B cell (primary cell): ENCODE measurements around the gene CHCHD6. TPM values are rescaled to one million over a fixed set of nuclear protein-coding genes. Genes with fewer than 3 reads are reported as not detected.

ENCODE experiments used
- ATAC-seq: fragments of 200-7000 bp; cut with Tn5 transposase; one replicate; pipeline ENCODE4 v1.10.0; 2021; ENCODE audit warnings: low read depth, mild to moderate bottlenecking, moderate number of reproducible peaks, moderate library complexity
- CTCF ChIA-PET: fragments of 350-600 bp; sonication (Branson Sonifier 250); formaldehyde crosslinking; loops from one replicate; lab custom pipeline; 2021; ENCODE audit warnings: antibody characterized with exemption, inconsistent platforms; lab: Charles Lee
- POLR2A ChIA-PET: fragments of 350-600 bp; sonication (Branson Sonifier 250); formaldehyde crosslinking; loops from one replicate; lab custom pipeline; 2021; ENCODE audit warnings: antibody characterized with exemption; lab: Charles Lee
- DNase-seq: peaks from one replicate; pipeline ENCODE4 v3.0.0; 2013
- H2AFZ ChIP-seq: 2 replicates; pipeline ENCODE4 v1.6.1; 2012; ENCODE audit warnings: mild to moderate bottlenecking, low read depth, low read length; ENCODE audit not compliant: insufficient read depth, poor library complexity, severe bottlenecking
- H3K27ac ChIP-seq, 2 donors: 1 replicate in 1 of 2; 2 replicates in 1 of 2; pipeline ENCODE4 v1.5.1; 2012 to 2013; ENCODE audit warnings: low read length in 2 of 2, mild to moderate bottlenecking in 2 of 2, moderate library complexity in 1 of 2
- H3K27me3 ChIP-seq, 4 experiments: fragments of 200-600 bp in 1 of 4; sonication (generic) in 1 of 4; replicated peaks in 1 of 4; 1 replicate in 2 of 4; 2 replicates in 2 of 4; pipeline versions ENCODE4 v1.6.1 to v1.7.0; 2013 to 2016; ENCODE audit warnings: low read length in 3 of 4, mild to moderate bottlenecking in 2 of 4, mixed read lengths in 1 of 4, moderate library complexity in 1 of 4; ENCODE audit not compliant: insufficient read depth in 4 of 4, control insufficient read depth in 3 of 4; ENCODE audit errors: control extremely low read depth in 1 of 4
- H3K36me3 ChIP-seq, 2 experiments: replicated peaks in 1 of 2; 1 replicate in 1 of 2; 2 replicates in 1 of 2; pipeline versions ENCODE4 v1.6.1 to v1.7.1; 2013; ENCODE audit warnings: low read length in 1 of 2; ENCODE audit not compliant: insufficient read depth in 2 of 2, control insufficient read depth in 1 of 2; ENCODE audit errors: control extremely low read depth in 1 of 2, extremely low read depth in 1 of 2
- H3K4me1 ChIP-seq, 2 donors: fragments of 200-600 bp in 1 of 2; sonication (generic) in 1 of 2; 1 replicate in 1 of 2; 2 replicates in 1 of 2; pipeline versions ENCODE4 v1.5.1 to v1.6.1; 2013 to 2017; ENCODE audit warnings: low read length in 2 of 2; ENCODE audit not compliant: control insufficient read depth in 2 of 2, insufficient read depth in 2 of 2
- H3K4me2 ChIP-seq: replicated peaks from 2 replicates; pipeline ENCODE3; 2012; ENCODE audit warnings: mild to moderate bottlenecking, low read depth, low read length; ENCODE audit not compliant: poor library complexity, severe bottlenecking
- H3K4me3 ChIP-seq, 5 experiments: fragments of 200-600 bp in 1 of 5; sonication (generic) in 1 of 5; 1 replicate in 3 of 5; 2 replicates in 2 of 5; pipeline versions ENCODE4 v1.5.1 to v1.7.0; 2011 to 2016; ENCODE audit warnings: low read length in 4 of 5, mild to moderate bottlenecking in 4 of 5, low read depth in 2 of 5, control low read depth in 1 of 5, moderate library complexity in 1 of 5; ENCODE audit not compliant: insufficient read depth in 1 of 5; ENCODE audit errors: control extremely low read depth in 1 of 5, extremely low read depth in 1 of 5
- H3K79me2 ChIP-seq: fragments of 200-600 bp; sonication (generic); one replicate; pipeline ENCODE4 v1.6.0; 2016; ENCODE audit warnings: low read length; ENCODE audit not compliant: control insufficient read depth, insufficient read depth
- H3K9ac ChIP-seq: fragments of 200-600 bp; sonication (generic); 2 replicates; pipeline ENCODE4 v1.6.1; 2017; ENCODE audit warnings: mild to moderate bottlenecking, low read length, moderate library complexity
- H3K9me3 ChIP-seq, 3 donors: one replicate each; pipeline versions ENCODE4 v1.6.1 to v1.7.1; 2013; ENCODE audit warnings: low read length in 2 of 3; ENCODE audit not compliant: control insufficient read depth in 2 of 3, insufficient read depth in 1 of 3; ENCODE audit errors: control extremely low read depth in 1 of 3
- H4K20me1 ChIP-seq: 2 replicates; pipeline ENCODE4 v1.6.0; 2012; ENCODE audit warnings: mild to moderate bottlenecking, low read length; ENCODE audit not compliant: insufficient read depth, control insufficient read depth, poor library complexity, severe bottlenecking
- H3K27ac Mint-ChIP-seq: one replicate; pipeline ENCODE4 v1.8.0; 2021; ENCODE audit warnings: mixed read lengths
- H3K27me3 Mint-ChIP-seq: one replicate; pipeline ENCODE4 v1.8.0; 2021; ENCODE audit warnings: mixed read lengths
- H3K4me1 Mint-ChIP-seq: one replicate; pipeline ENCODE4 v1.8.0; 2021; ENCODE audit warnings: mixed read lengths
- H3K4me3 Mint-ChIP-seq: one replicate; pipeline ENCODE4 v1.8.0; 2021; ENCODE audit warnings: mixed read lengths
- H3K9me3 Mint-ChIP-seq: one replicate; pipeline ENCODE4 v1.8.0; 2022; ENCODE audit warnings: mixed read lengths; ENCODE audit not compliant: insufficient read depth
- CTCF ChIP-seq: fragments of 200-600 bp; IDR thresholded peaks from one replicate; pipeline ENCODE4 v1.8.0; 2022; ENCODE audit warnings: antibody characterized with exemption, mild to moderate bottlenecking
- EZH2 ChIP-seq: IDR thresholded peaks from 2 replicates; pipeline ENCODE4 v1.6.1; 2012; ENCODE audit warnings: borderline replicate concordance, low read depth, mild to moderate bottlenecking, moderate library complexity, low read length; ENCODE audit not compliant: insufficient read depth, poor library complexity, severe bottlenecking
- WGBS: methylation state at CpG from one replicate; pipeline ENCODE4 v1.1.5; 2013; ENCODE audit warnings: missing lambda C conversion rate; ENCODE audit not compliant: insufficient coverage; 5-methylcytosine and 5-hydroxymethylcytosine counted together
- intact Hi-C: fragments of 100-400 bp; cut with micrococcal nuclease; formaldehyde crosslinking; loops from one replicate; pipeline ENCODE4 v1.10.0; 2022
- polyA plus RNA-seq: library from polyadenylated mRNA; depleted of rRNA; stranded (reverse); fragments of >200 nt; gene quantifications from 2 replicates; pipeline ENCODE4 v1.2.3, GENCODE V29; 2012
- total RNA-seq, 2 donors: library from RNA; stranded (reverse); fragments of 120-200 nt in 1 of 2; gene quantifications; 1 replicate in 1 of 2; 2 replicates in 1 of 2; pipeline versions ENCODE4 v1.2.3 to v1.2.4, GENCODE V29; 2013 to 2022

CHCHD6 gene
- total and polyA plus RNA-seq, 2 donors (not counting 1 experiment from before 2014, with no cell fraction given), result 8.0 to 13.5 TPM

- intact Hi-C loops, result no loop called here
- peaks cover 3% of the 10 kb centered on the region for H3K9me3 Mint-ChIP-seq
- CTCF ChIA-PET, result no interaction called here
Measured at GRCh38 chr3:126798521-126798920, 94.5 kb downstream of the CHCHD6 start.

GRCh38 chr3:126799099-126799498 lies 95.1 kb downstream of the CHCHD6 start:
- CTCF ChIA-PET, result no interaction called here

More at GRCh38 chr3:126798521-126798920, 94.5 kb downstream of the CHCHD6 start:
- H3K27ac ChIP-seq, result no peak overlapping the region
- H3K4me1 Mint-ChIP-seq, result no peaks in the 10 kb centered on the region
- H3K27me3 ChIP-seq, result no peaks in the 10 kb centered on the region
- no peak overlapping the region for H2AFZ ChIP-seq
- no peak overlapping the region for H3K9ac ChIP-seq
- DNase-seq (no peak), ATAC-seq (no peak)
- no peak overlapping the region for H3K4me3 ChIP-seq
- H3K79me2 ChIP-seq, result no peaks in the 10 kb centered on the region
- peaks cover 0 to 14% (median 1%) of the 10 kb centered on the region in 3 donors for H3K9me3 ChIP-seq
- H3K4me1 ChIP-seq, result no peaks in the 10 kb centered on the region
- no peak overlapping the region for H3K27ac Mint-ChIP-seq
- H3K27me3 Mint-ChIP-seq, result no peaks in the 10 kb centered on the region
- H3K4me3 Mint-ChIP-seq, result no peak overlapping the region
- POLR2A ChIA-PET, result no interaction called here
- WGBS, result 93% methylated on average over 9 of the region's 9 CpGs
- no peaks in the 10 kb centered on the region for H4K20me1 ChIP-seq
- H3K4me2 ChIP-seq, result no peak overlapping the region
- no peak for TF ChIP-seq EZH2
- no peak for TF ChIP-seq CTCF
- peaks cover 0 to 2% of the 10 kb centered on the region in 2 experiments for H3K36me3 ChIP-seq

More at GRCh38 chr3:126799099-126799498, 95.1 kb downstream of the CHCHD6 start:
- H3K4me1 ChIP-seq, result no peaks in the 10 kb centered on the region
- DNase-seq (no peak), ATAC-seq (no peak)
- H3K36me3 ChIP-seq, result peaks cover 0 to 2% of the 10 kb centered on the region in 2 experiments
- H2AFZ ChIP-seq, result no peak overlapping the region
- peaks cover 0 to 14% (median 0%) of the 10 kb centered on the region in 3 donors for H3K9me3 ChIP-seq
- POLR2A ChIA-PET, result no interaction called here
- Mint-ChIP-seq H3K27ac (no peak overlapping the region), H3K27me3 (no peaks in the 10 kb centered on the region), H3K4me1 (no peaks in the 10 kb centered on the region), H3K9me3 (peaks cover 3% of the 10 kb centered on the region), H3K4me3 (no peak overlapping the region)
- no peak for TF ChIP-seq CTCF
- no peak for TF ChIP-seq EZH2
- H3K27ac ChIP-seq, result no peak overlapping the region
- H3K9ac ChIP-seq, result no peak overlapping the region
- H3K4me3 ChIP-seq, result no peak overlapping the region
- intact Hi-C loops, result no loop called here
- no peaks in the 10 kb centered on the region for H4K20me1 ChIP-seq
- 100% methylated on average over 2 of the region's 2 CpGs for WGBS
- no peak overlapping the region for H3K4me2 ChIP-seq
- H3K27me3 ChIP-seq, result no peaks in the 10 kb centered on the region
- no peaks in the 10 kb centered on the region for H3K79me2 ChIP-seq
